Spleen (tissue), 7 donors: ENCODE results near the gene SYDE2.

Source experiments
- POLR2A ChIP-seq, 3 donors: fragments of 450-650 bp; IDR thresholded peaks; one replicate each; pipeline ENCODE4 v1.5.1; 2017; ENCODE audit warnings: antibody characterized with exemption in 3 of 3, mild to moderate bottlenecking in 1 of 3
- POLR2AphosphoS5 ChIP-seq, 3 donors: sonication (generic); formaldehyde crosslinking; IDR thresholded peaks; one replicate each; pipeline ENCODE4 v1.5.1; 2017; ENCODE audit warnings: antibody characterized with exemption in 3 of 3
- TF ChIP-seq, protein P1 (sequence below), 11 experiments: fragments of 200-600 bp in 7 of 11; fragments of 450-650 bp in 4 of 11; sonication (generic) in 4 of 11; IDR thresholded peaks in 8 of 11; conservative IDR thresholded peaks in 3 of 11; 1 replicate in 7 of 11; 2 replicates in 4 of 11; pipeline versions ENCODE4 v1.4.0 to v1.8.0; 2016 to 2021; ENCODE audit warnings: antibody characterized with exemption in 11 of 11, inconsistent platforms in 4 of 11, mild to moderate bottlenecking in 1 of 11
- donor health status: DM: no; HTN: no; CAD: no; lungs with moderate emphysema.
- donor health status: DM: no; HTN: no; CAD: no.
- donor health status: DM: no; HTN: no; CAD: no.

DNA sequence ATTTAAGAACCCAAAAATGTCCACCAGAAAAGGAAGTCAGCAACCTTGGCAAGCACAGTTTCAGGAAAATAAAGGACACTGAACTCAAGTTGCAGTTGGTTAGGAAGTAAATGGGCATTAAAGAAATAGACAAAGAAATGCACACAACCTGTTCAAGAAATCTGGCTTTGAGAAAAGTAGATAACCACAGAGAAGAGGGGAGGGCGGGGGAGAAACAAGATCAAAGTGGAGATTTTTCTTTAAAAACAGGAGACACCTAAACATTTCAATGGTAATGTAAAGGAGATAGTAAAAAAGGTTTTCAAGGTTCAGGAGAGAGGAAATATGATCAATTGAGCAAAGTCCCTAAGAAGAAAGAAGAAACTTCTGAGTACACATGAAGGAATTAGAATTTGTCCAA, 29.1 kb downstream of the SYDE2 start:
- no peak for TF ChIP-seq POLR2AphosphoS5 (IDR thresholded peaks at IDR 0.05)
- TF ChIP-seq, protein P1, sequence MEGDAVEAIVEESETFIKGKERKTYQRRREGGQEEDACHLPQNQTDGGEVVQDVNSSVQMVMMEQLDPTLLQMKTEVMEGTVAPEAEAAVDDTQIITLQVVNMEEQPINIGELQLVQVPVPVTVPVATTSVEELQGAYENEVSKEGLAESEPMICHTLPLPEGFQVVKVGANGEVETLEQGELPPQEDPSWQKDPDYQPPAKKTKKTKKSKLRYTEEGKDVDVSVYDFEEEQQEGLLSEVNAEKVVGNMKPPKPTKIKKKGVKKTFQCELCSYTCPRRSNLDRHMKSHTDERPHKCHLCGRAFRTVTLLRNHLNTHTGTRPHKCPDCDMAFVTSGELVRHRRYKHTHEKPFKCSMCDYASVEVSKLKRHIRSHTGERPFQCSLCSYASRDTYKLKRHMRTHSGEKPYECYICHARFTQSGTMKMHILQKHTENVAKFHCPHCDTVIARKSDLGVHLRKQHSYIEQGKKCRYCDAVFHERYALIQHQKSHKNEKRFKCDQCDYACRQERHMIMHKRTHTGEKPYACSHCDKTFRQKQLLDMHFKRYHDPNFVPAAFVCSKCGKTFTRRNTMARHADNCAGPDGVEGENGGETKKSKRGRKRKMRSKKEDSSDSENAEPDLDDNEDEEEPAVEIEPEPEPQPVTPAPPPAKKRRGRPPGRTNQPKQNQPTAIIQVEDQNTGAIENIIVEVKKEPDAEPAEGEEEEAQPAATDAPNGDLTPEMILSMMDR (IDR thresholded peaks at IDR 0.05 in 8 of 11, conservative IDR thresholded peaks at IDR 0.05 in 3 of 11) = no peak
- no peak for TF ChIP-seq POLR2A (IDR thresholded peaks at IDR 0.05)
